Activated CD4-positive, alpha-beta T cell treated with anti-CD3 and anti-CD28 coated beads for 24 hours (primary cell): Measurements from ENCODE around the gene GUCY1A2.
"Not testable (repeated sequence)": the region's sequence is repeated elsewhere in the genome, so short reads cannot be mapped to it uniquely, and the experiment has no call there.

Source experiments
- DNase-seq, 2 donors: peaks; one replicate each; pipeline ENCODE4 v3.0.0-alpha.2; 2020; ENCODE audit warnings: low read depth in 2 of 2

GUCY1A2 gene

GRCh38 chr11:106840947-106841346 is 177.3 kb downstream of the GUCY1A2 start:
- no peak for DNase-seq

DNA sequence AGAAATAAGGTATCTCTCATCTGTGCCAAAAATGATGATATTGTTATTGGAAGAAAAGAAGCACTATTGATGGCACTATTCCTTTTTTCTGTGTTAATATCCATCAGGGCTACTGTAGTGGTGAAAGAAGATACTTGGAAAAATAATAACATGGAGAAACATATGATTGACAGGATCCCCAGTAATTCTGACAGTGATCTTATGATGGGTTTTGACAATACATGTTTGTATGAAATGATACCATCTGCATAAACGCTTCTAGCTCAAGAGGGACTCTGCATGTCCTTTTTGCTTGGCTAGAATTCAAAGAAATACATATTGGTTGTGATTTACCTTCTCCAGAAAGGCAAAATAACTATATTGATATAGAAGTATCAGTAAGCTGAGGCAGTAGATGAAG is 178.1 kb downstream of the GUCY1A2 start:
- no peak for DNase-seq

DNA sequence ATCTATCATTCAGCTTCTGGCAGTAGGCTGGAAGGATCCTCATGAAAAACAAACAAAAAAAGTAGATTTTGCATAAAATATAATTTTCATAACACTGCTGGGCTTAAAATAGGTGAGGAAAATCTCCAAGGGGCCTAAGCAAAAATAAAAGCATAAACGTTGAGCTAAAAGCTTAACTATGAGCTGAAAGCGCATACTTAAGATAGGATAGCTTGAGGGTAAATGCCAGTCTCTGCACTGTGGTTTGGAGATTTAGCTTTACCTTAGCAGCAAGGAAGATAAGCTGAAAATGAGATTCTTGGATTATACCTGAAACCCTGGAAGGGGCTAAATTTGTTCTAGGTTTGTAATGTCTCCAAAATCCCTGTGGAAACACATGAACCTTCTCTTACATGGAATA is 183.7 kb downstream of the GUCY1A2 start:
- no peak for DNase-seq

DNA sequence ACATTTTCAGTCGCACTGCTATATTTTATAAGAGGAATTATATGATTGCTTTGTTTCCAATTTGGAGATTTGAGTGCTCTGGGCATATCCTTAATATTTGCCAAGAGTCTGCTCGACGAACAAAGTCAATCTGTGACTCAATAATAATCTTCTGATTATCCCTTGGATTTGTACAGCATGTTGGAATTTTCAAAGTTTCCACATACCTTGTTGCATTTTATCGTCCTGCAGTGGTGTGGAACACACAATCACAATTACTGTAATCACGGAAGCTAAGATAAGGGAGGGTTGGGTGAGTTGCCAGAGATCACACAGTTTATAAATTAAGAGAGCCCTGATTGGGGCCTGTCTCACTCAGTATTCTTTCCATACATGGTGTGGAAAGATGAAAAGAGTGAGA is 189.3 kb downstream of the GUCY1A2 start:
- DNase-seq = no peak

GRCh38 chr11:106828576-106828975 is 189.7 kb downstream of the GUCY1A2 start:
- no peak for DNase-seq

DNA sequence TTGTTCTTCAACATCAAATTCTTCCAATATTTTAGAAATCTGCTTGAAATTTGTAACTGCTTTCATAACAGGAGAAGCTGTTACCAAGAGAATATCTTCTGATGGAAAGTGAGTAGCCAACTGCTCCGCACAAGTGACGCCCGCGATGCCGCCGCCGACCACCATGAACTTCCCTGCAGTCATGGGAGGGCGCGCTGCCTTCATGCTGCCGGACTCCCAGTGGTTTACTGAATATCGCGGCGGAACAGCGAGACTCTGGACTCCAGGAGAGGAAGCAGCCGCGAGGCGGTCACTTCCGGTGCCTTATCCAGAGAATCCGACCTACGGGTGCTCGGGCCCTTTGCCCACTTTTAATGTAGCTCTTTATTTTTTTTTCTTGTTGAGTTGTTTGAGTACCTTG is 190.6 kb downstream of the GUCY1A2 start:
- no peak for DNase-seq

DNA sequence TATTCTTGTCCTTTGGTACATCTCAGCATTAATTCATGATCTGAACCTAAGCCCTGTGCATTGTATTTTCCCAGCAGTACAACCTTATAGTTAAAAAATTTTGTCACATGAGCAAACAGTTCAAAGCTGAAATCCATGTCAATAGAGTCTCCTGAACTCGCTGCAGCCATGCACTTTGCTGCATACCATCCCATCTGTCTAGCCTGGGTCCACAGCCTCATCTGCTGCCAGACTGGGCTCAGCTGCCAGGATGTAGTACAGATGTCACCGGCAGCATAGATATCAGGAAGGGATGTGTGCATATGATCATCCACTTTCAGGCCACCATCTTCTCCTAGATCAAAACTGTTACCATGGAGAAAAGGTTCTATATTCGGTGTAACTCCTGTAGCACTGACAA is 191.7 kb downstream of the GUCY1A2 start:
- not testable (repeated sequence) for DNase-seq

DNA sequence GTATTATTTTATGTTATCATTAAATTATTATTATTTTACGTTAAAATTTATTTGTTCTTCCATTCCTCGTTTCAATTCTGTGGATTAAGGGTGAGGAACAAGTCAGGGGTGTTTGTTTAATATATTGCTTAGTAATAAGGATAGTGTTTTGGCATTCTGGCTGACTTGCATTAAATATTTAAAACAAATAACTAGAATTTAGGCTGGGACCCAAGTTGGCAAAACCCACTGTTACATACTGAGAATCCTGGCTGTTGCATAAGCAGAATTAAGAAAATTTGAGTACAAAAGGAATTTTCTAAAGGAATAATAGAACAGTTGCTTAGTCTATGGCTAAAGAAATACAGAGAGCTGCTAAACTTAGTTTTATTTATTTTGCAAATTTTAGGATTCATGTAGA is 196.4 kb downstream of the GUCY1A2 start:
- DNase-seq = no peak

DNA sequence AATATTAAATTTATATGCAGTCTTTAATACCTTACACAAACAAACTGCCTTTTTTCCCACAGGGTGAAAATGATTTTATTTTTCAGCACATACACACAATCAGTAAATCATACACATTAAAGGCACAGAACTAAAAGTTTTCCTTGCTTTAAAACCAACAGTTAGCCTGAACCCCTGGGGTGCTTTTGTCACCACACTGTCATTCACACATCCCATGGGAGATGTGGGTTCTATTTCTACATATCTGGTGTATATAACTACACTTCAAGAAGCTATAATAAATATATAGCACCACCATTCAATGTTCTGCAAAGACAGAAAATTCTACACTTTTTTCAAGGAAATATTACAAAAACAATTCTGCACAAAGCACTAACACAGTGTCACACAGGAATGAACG is 197.0 kb downstream of the GUCY1A2 start:
- no peak for DNase-seq

GRCh38 chr11:106818443-106818842 is 199.8 kb downstream of the GUCY1A2 start:
- DNase-seq = no peak

DNA sequence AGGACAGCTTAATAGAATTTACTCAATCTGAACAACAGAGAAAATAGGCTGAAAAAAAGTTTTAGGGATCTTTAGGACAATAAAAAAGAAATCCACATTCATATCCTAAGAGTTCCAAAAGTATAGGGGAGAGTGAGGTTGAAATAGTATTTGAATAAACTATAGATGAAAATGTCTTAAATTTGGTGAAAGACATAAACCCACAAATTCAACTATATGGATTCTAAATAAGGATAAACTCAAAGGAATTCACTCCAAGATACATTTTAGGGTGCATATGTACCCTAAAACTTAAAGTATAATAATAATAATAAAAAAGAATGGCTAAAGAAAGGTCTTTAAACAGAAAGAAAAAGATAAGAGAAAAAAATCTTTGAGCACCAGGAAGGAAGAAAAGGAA is 203.1 kb downstream of the GUCY1A2 start:
- DNase-seq = no peak

DNA sequence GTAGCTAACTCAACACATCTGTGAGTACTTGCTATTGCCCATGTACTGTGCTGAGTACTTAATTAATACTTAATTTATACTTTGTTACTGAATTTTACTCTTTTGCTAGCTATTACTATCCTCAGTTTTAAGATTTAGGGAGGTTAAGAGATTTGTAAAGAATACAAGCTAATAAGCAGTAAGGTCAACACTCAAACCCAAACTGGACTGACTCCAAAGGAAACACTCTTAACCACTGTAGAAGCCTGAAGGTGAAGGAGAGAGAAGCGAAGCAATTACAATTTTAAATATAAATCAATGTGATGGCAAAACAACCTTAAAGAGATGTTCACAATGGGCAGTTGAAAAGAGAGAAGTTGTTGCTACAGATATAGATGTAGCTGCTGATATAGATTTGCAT is 204.5 kb downstream of the GUCY1A2 start:
- no peak for DNase-seq

DNA sequence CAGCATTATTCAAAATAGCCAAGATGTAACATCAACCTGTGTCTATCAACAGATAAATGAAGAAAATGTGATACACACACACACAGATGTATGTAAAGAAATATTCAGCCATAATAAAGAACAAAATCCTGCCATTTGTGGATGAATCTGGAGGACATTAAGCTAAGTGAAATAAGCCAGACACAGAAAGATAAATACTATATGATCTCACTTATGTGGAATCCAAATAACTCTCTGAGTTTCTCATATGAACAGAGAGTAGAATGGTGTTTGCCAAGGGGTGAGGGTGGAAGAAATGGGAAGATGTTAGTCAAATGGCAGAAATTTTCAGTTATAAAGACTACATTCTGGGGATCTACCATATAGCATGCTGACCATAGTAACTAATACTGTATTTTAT is 224.2 kb downstream of the GUCY1A2 start:
- DNase-seq = no peak

GRCh38 chr11:106789406-106789805 is 228.9 kb downstream of the GUCY1A2 start:
- DNase-seq = no peak

DNA sequence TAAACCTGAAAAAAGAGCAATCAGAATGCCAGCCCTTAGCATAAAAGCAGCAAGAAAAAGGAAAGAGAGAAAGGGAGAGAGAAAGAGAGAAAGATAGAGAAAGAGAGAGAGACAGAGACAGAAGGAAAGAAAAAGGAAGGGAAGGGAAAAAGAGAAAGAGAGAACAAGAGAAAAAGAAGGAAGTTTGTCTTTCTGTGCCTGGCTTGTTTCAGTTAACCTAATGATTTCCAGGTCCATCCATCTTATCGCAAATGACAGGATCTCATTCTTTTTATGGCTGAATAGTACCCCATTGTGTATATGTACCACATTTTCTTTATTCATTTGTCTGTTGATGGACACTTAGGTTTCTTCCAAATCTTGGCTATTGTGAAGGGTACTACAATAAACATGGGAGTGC is 230.8 kb downstream of the GUCY1A2 start:
- DNase-seq = no peak

DNA sequence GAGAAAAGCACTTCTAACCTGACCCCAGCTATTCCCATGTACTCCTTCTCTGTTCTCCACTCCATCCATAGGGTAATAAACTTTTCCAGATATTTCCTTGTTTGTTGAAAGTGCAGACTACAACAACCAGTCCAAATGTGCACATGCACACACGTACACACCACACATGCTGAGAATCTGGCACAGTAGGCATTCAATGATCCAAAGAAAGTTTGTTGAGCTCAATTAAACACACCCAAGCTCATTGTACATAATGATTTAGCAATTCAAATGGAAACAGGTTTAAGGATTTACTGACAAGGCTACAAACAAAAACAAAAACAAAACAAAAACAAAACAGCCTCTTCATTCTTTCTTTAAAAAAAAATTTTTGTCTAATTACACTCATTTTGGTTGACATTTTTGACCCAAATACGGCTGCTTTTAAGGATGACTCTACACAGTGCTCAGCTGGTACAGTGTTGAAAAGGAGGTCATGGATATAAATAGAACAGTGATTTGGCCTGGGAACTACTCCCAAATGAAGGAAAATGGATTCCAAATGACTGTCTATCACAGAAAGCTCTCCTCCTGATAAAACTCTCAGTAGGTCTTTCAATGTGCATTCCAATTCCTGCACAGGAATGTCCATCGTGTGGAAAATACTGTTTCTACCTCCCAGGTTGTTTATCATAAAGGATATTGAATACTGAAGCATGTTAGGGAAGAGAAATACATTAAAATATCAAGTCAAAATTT is 232.2 kb downstream of the GUCY1A2 start:
- no peak for DNase-seq

DNA sequence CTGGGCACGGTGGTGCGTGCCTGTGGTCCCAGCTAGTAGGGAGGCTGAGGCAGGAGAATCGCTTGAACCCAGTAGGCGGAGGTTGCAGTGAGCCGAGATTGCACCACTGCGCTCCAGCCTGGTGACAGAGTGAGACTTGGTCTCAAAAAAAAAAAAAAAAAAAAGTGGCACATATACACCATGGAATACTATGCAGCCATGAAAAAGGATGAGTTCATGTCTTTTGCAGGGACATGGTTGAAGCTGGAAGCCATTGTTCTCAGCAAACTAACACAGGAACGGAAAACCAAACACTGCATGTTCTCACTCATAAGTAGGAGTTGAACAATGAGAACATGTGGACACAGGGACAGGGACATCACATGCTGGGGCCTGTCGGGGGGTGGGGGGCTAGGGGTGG is 241.0 kb downstream of the GUCY1A2 start:
- DNase-seq = not testable (repeated sequence)

DNA sequence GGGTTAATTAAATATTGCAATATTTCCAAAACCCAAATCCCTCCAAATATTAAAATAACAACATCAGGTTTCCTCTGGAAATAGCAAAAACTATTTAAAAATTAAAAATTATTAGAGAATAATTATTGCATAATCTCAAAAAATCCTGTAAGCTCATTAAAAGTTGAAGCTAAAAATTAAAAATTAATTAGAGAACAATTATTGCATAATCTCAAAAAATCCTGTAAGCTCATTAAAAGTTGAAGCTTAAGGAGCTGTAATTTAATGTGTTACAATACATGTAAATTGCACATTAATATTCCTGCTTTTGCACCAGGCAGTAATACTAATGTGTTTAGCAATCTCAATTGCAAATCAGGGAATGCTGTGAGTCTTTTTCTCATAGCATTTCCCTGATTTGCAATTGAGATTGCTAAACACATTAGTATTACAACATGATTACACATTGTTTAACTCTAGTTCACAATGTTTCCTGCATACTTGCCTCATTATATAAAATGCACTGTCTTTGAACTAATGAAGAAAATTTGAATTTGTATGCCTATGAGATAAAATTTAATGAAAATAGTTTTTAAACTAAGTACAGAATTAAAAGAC is 247.7 kb downstream of the GUCY1A2 start:
- no peak for DNase-seq

DNA sequence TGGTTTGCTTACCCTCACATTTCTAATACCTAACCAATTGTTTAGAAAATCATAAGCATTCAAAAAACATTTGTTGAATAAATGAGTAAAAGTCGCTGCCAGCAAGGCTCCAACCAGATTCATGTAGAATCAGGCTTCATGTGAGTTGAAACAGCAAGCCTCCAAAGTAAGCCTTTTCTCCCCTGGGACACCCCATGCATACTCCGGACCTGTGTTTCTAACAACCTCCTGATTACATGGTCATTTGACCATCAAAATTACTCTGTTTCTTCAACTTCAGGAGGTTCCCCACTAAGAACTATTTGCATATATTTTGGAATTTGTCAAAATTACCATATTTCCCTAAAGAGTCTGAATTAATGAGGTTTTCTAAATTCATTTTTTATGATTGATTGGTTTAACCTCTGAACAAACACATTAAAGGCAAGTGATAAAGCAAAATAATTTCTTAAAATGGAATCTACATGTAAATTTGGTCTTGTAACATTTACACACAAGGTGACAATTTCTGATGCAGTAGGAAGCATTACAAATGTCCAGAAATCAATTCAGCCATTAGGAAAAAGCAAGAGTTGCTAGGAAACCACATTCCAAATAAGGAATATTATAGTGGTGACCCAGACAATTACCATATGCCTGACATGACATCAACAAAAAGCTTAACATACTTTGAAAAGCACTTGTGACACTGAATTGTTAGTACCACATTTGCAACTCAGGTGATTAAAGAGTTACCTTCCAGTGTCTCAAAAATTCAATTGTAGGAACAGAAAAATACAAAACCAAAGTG is 252.6 kb downstream of the GUCY1A2 start:
- no peak for DNase-seq

DNA sequence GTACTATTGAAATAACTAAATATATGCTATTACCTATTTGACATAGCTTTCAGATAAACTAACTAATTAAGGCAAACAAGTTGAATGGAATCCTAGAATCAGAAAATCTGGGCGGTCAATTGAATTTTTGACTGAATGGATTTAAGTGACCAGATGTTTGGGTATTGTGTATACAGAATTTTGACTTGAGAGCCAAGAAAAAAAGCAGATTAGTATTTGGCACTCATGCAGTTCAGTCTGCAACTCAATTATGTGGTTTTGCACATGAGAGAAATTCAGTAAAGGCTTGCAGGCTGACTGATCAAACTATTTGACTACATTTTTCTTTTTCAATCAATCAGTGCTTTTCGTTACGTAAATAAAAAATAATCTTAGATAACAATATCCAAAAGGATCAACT is 254.8 kb downstream of the GUCY1A2 start:
- DNase-seq = no peak

DNA sequence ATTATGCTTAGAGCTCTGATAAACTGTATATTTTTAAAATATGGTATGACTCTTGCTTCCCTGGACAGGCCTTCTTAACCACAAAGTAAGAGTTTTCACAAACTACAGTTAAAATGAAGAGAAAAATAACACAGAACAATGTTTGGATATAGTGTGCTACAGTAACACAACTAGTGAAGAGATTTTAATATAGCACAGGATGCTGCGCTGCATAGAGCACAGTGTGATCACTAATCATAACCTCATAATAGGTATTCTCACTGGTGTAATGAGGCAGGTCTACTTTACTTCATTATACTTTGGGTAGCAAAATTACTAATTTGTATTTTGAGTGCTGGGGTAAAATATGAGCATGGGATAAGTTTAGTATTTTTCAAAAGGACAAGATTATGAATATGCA is 256.5 kb downstream of the GUCY1A2 start:
- no peak for DNase-seq

DNA sequence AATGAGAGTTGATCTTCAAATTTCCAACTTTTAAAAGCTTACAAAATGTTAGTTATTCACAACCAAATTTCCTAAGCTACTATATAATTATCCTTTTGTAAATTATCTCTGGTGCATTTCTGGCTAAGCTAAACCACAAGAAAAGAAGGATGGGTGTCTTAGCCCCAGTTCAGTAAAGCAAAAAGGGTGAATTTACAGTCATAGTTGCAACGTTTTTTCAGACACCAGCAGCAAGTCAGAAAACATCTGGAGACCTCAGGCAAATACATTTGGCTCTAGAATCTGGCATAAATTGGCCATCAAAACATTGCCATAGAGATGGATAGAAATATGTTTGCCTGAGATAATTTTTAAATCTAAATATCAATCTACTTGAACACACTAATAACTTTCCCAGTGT is 257.0 kb downstream of the GUCY1A2 start:
- DNase-seq = no peak

DNA sequence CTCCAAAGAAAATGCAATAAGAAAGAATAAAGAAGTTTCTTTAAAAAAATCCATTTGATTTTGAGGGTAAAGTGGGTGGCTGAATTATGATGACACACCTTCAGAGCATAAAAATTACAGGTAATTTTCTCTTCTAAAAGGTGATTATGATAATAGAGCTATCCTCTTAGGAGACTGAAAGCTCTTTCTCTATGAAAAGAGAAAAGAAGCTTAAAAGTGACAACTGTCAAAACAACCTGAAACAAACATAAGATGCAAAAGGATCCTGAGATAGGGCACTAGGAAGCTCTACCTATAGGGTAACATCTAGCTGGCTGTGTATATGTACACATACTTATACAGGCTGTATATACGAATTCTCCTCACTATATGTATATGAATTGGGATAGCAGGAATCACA is 270.2 kb downstream of the GUCY1A2 start:
- DNase-seq = no peak
